ENCODE results near the gene INSRR.

DNA sequence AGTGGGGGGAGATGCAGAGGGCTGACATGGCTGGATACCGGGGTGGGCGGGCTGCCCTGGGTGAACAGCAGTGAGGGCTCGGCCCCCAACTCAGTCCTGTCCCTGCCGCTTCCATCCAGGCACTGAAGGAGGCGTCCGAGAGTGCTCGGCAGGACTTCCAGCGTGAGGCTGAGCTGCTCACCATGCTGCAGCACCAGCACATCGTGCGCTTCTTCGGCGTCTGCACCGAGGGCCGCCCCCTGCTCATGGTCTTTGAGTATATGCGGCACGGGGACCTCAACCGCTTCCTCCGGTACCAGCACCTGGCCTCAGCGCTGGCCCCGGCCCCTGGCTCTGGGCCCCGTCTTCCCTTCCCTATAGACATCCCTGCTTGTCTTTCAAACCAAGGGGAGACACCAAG is 17.4 kb upstream of the INSRR start:
- TF ChIP-seq POLR2A (IDR thresholded peaks at IDR 0.05) (no peak), EP300 (IDR thresholded peaks at IDR 0.05) (no peak)
- TF ChIP-seq, protein P1, sequence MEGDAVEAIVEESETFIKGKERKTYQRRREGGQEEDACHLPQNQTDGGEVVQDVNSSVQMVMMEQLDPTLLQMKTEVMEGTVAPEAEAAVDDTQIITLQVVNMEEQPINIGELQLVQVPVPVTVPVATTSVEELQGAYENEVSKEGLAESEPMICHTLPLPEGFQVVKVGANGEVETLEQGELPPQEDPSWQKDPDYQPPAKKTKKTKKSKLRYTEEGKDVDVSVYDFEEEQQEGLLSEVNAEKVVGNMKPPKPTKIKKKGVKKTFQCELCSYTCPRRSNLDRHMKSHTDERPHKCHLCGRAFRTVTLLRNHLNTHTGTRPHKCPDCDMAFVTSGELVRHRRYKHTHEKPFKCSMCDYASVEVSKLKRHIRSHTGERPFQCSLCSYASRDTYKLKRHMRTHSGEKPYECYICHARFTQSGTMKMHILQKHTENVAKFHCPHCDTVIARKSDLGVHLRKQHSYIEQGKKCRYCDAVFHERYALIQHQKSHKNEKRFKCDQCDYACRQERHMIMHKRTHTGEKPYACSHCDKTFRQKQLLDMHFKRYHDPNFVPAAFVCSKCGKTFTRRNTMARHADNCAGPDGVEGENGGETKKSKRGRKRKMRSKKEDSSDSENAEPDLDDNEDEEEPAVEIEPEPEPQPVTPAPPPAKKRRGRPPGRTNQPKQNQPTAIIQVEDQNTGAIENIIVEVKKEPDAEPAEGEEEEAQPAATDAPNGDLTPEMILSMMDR (IDR thresholded peaks at IDR 0.05): no peak

Measured in suprapubic skin (tissue), 3 donors.